ENCODE data around the gene LRMDA. TPM values are rescaled to one million over a fixed set of nuclear protein-coding genes. Genes with fewer than 3 reads are reported as not detected.

Gene LRMDA
- total and polyA plus RNA-seq, 12 donors, result 30.7 to 132 (median 78.1) TPM

DNA sequence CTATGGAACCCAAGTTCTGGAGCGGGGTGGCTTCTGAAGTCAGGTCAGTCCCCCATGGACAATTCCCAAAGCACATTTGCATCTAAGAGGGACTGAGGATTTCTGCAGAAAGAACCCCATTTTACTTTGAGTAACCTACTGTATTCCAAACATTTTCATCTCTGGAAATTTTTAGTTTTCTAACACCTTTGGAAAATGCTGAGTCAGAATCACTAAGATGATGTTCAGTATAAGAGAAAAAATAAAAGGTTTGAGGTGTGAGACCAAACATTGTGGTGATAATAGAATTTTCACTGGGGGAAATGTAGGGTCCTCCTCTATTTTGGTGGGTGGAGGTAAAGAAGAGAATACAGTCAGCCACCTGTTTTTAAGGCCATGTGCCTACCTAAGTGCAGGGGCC is 227.1 kb downstream of the LRMDA start:
- Histone ChIP-seq H3K4me1 (replicated peaks in 1 of 2) (peaks cover 28 to 54% of the 10 kb centered on the region in 2 donors), H3K27me3 (no peaks in the 10 kb centered on the region), H3K4me3 (no peak overlapping the region), H3K36me3 (replicated peaks in 1 of 2) (no peaks in the 10 kb centered on the region), H3K27ac (no peak overlapping the region), H3K9me3 (replicated peaks in 1 of 3) (no peaks in the 10 kb centered on the region)
- TF ChIP-seq, protein P1, sequence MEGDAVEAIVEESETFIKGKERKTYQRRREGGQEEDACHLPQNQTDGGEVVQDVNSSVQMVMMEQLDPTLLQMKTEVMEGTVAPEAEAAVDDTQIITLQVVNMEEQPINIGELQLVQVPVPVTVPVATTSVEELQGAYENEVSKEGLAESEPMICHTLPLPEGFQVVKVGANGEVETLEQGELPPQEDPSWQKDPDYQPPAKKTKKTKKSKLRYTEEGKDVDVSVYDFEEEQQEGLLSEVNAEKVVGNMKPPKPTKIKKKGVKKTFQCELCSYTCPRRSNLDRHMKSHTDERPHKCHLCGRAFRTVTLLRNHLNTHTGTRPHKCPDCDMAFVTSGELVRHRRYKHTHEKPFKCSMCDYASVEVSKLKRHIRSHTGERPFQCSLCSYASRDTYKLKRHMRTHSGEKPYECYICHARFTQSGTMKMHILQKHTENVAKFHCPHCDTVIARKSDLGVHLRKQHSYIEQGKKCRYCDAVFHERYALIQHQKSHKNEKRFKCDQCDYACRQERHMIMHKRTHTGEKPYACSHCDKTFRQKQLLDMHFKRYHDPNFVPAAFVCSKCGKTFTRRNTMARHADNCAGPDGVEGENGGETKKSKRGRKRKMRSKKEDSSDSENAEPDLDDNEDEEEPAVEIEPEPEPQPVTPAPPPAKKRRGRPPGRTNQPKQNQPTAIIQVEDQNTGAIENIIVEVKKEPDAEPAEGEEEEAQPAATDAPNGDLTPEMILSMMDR (IDR thresholded peaks at IDR 0.05), result no peak
- no peak for TF ChIP-seq POLR2A (IDR thresholded peaks at IDR 0.05)
- intact Hi-C loops (cut with DNase I), result loop anchor here in 1 of 2 donors (10.0 kb wide), 1 partner anchor 254 kb away; the partner anchor contains the start of gene ZNF503
- WGBS, 4 donors, result 92 to 100% (median 99%) methylated on average over 1 of the region's 1 CpG
- no peak for DNase-seq

DNA sequence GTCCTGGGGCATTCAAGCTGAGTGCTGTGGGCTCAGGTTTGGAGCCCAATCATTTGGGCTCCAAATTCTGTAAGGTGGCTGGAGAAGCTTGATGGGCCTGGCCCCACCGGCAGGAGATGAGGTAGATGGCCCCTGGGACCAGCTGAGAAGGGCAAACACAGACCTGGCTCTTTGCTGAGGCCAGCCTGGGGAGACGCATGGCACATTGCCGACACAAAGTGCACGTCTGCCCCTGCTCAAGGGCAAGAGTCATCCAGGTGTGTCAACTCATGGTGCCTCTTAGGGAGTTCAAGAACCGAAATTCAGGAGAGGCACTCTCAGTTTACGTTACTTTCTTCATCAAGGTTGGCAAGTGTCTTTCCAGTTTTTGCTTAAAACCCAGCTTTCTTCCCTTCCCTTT is 227.5 kb downstream of the LRMDA start:
- Histone ChIP-seq H3K27ac (no peak overlapping the region), H3K27me3 (no peaks in the 10 kb centered on the region), H3K4me1 (replicated peaks in 1 of 2) (peaks cover 30 to 54% of the 10 kb centered on the region in 2 donors), H3K4me3 (no peak overlapping the region), H3K36me3 (replicated peaks in 1 of 2) (no peaks in the 10 kb centered on the region), H3K9me3 (replicated peaks in 1 of 3) (no peaks in the 10 kb centered on the region)
- WGBS, 4 donors, result 92 to 94% (median 93%) methylated on average over 5 to 6 of the region's 6 CpGs
- DNase-seq, result no peak
- TF ChIP-seq, protein P1 (IDR thresholded peaks at IDR 0.05), result no peak
- no peak for TF ChIP-seq POLR2A (IDR thresholded peaks at IDR 0.05)
- intact Hi-C loops (cut with DNase I), result loop anchor here in 1 of 2 donors (10.0 kb wide), 1 partner anchor 254 kb away; the partner anchor contains the start of gene ZNF503

DNA sequence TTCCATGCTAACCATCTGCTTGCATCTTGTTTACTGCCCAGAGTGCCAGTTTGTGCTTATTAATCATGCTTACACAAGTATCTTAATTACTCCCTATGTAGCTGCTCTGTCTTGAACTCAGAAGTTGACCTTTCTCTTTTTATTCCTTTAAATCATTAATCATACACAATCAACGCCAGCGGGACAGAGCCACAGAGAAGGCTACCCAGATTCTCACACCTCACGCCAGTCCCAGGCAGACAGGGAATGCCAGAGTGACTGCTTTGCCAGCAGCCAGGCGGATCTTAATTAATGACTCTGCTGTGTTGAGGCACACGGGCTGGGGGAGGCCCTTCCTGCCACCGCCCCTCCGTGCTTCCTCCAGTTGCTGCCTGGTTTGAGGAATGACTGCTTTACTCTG is 229.4 kb downstream of the LRMDA start:
- DNase-seq, result peak in 5 of 7 donors; percentile 24 to 64 (median 37)
- peaks cover 12 to 43% of the 10 kb centered on the region in 2 donors for H3K4me1 ChIP-seq (replicated peaks in 1 of 2)
- no peak overlapping the region for H3K4me3 ChIP-seq
- H3K27me3 ChIP-seq, result no peaks in the 10 kb centered on the region
- intact Hi-C loops (cut with DNase I), result no loop called here
- H3K36me3 ChIP-seq (replicated peaks in 1 of 2), result no peaks in the 10 kb centered on the region
- no peaks in the 10 kb centered on the region for H3K9me3 ChIP-seq (replicated peaks in 1 of 3)
- TF ChIP-seq, protein P1 (IDR thresholded peaks at IDR 0.05), result no peak
- no peak for TF ChIP-seq POLR2A (IDR thresholded peaks at IDR 0.05)
- WGBS, 4 donors, result 47 to 59% (median 51%) methylated on average over 3 to 7 of the region's 7 CpGs
- H3K27ac ChIP-seq, result peak overlapping the region in 1 of 5 donors; percentile 41

DNA sequence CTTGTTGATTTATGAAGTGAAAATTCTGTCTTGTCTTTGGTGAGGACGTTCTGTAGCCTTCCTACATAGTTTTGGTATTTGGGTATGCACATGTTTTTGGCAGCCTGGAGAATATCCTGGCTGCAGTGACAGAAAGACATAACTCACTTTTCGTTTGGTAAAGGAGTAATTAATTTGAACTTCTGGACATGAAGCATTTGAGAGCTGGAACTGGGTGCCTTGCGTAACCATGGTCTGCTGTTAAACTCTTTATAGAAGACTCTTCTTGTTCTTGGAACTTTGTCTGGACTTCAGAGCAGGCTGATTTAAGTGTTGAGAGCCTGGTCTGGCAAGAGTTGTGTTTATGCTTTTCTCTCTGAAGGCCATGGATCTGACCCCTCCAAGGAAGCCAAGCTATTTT is 231.3 kb downstream of the LRMDA start:
- peak overlapping the region in 3 of 5 donors; percentile 44 to 78 (median 62) for H3K27ac ChIP-seq
- intact Hi-C loops (cut with DNase I), result no loop called here
- no peaks in the 10 kb centered on the region for H3K36me3 ChIP-seq (replicated peaks in 1 of 2)
- H3K9me3 ChIP-seq (replicated peaks in 1 of 3), result no peaks in the 10 kb centered on the region
- DNase-seq, result peak; percentile 31 to 85 (median 60)
- no peaks in the 10 kb centered on the region for H3K27me3 ChIP-seq
- no peak for TF ChIP-seq POLR2A (IDR thresholded peaks at IDR 0.05)
- WGBS, 4 donors, result 26 to 47% (median 35%) methylated on average over 3 of the region's 3 CpGs
- H3K4me3 ChIP-seq, result no peak overlapping the region
- H3K4me1 ChIP-seq (replicated peaks in 1 of 2), result peaks cover 9 to 35% of the 10 kb centered on the region in 2 donors

Measured in adrenal gland (tissue), 12 donors.